Testis (tissue), 2 donors: Measurements from ENCODE around the gene UBE2D3.

Source experiments
- POLR2A ChIP-seq: fragments of 450-650 bp; IDR thresholded peaks from one replicate; pipeline ENCODE4 v1.6.1; 2017; ENCODE audit warnings: antibody characterized with exemption, mild to moderate bottlenecking, moderate library complexity
- TF ChIP-seq, protein P1 (sequence below), 3 experiments: fragments of 450-650 bp in 2 of 3; fragments of 200-600 bp in 1 of 3; sonication (generic) in 1 of 3; IDR thresholded peaks; one replicate each; pipeline ENCODE4 v1.5.1; 2016 to 2019; ENCODE audit warnings: antibody characterized with exemption in 3 of 3, mild to moderate bottlenecking in 2 of 3, moderate library complexity in 1 of 3

DNA sequence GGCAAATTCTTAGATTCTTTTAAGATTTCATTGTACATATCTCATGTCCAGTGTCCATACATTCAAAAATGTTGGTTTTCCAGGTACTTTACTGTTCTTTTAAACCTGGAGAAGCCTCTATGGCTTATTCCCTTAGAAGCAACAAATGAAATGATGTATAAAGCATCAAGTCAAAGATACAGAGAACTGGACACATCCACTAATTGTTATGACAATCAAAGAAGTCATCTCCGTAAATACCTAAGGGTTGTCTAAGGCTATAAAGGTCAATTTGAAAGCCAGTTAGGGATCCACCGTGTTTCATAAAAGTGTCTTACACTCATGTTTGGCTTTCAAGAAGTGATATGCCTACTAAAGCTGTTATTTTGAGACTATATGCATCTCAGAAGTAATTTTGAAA, 32.4 kb downstream of the UBE2D3 start:
- TF ChIP-seq, protein P1, sequence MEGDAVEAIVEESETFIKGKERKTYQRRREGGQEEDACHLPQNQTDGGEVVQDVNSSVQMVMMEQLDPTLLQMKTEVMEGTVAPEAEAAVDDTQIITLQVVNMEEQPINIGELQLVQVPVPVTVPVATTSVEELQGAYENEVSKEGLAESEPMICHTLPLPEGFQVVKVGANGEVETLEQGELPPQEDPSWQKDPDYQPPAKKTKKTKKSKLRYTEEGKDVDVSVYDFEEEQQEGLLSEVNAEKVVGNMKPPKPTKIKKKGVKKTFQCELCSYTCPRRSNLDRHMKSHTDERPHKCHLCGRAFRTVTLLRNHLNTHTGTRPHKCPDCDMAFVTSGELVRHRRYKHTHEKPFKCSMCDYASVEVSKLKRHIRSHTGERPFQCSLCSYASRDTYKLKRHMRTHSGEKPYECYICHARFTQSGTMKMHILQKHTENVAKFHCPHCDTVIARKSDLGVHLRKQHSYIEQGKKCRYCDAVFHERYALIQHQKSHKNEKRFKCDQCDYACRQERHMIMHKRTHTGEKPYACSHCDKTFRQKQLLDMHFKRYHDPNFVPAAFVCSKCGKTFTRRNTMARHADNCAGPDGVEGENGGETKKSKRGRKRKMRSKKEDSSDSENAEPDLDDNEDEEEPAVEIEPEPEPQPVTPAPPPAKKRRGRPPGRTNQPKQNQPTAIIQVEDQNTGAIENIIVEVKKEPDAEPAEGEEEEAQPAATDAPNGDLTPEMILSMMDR (IDR thresholded peaks at IDR 0.05), result no peak
- TF ChIP-seq POLR2A, result no peak
